Measurements from ENCODE around the gene TNFRSF4. TPM values are rescaled to one million over a fixed set of nuclear protein-coding genes. Genes with fewer than 3 reads are reported as not detected.
A peak's percentile ranks its signal among the peaks of the same experiment; 100 is the strongest.

Gene TNFRSF4
- total RNA-seq, 4 donors from 2014 or later: 0.39 to 3.7 (median 0.97) TPM

DNA sequence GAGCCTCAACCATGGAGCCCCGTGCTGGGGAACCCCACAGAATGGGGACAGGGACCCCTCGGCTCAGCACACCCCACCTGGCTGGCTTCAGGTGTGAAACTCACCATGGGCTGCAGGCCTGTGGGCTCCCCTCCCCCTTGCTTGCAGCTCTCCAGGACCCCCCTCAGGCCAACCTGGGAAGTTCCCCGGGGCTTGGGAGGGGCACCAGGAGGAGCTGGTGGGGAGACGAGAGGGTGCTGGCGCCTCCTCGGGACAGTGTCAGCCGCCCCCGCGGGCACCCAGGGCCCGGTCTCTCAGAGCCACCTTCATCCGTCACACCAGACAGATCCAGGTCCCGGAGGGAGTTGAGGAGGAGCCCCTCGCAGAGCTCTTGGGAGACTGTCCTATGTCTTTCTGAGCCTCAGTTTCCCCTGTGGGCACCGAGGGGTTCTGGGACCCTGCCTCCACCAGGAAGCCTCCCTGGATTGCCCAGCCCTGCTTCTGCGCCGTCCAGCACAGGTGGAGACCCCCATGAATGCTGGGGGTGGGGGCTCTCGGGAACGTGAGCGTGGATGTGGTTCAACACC is 6.9 kb downstream of the TNFRSF4 start:
- Histone ChIP-seq H3K9me3 (no peaks in the 10 kb centered on the region), H3K27ac (no peak overlapping the region), H3K4me1 (peaks cover 0 to 34% (median 26%) of the 10 kb centered on the region in 4 donors), H3K36me3 (no peaks in the 10 kb centered on the region), H3K4me3 (peak overlapping the region in 1 of 4 donors; percentile 34), H3K27me3 (peaks cover 0 to 75% of the 10 kb centered on the region in 2 donors)
- 57 to 62% methylated on average over 13 to 19 of the region's 19 CpGs for WGBS, 2 donors
- no peak for DNase-seq (ENCODE audit: low spot score in 2 of 2)
- TF ChIP-seq, protein P1, sequence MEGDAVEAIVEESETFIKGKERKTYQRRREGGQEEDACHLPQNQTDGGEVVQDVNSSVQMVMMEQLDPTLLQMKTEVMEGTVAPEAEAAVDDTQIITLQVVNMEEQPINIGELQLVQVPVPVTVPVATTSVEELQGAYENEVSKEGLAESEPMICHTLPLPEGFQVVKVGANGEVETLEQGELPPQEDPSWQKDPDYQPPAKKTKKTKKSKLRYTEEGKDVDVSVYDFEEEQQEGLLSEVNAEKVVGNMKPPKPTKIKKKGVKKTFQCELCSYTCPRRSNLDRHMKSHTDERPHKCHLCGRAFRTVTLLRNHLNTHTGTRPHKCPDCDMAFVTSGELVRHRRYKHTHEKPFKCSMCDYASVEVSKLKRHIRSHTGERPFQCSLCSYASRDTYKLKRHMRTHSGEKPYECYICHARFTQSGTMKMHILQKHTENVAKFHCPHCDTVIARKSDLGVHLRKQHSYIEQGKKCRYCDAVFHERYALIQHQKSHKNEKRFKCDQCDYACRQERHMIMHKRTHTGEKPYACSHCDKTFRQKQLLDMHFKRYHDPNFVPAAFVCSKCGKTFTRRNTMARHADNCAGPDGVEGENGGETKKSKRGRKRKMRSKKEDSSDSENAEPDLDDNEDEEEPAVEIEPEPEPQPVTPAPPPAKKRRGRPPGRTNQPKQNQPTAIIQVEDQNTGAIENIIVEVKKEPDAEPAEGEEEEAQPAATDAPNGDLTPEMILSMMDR (IDR thresholded peaks at IDR 0.05): no peak
- TF ChIP-seq EP300 (IDR thresholded peaks at IDR 0.05) (no peak), POLR2A (IDR thresholded peaks at IDR 0.05) (no peak)

DNA sequence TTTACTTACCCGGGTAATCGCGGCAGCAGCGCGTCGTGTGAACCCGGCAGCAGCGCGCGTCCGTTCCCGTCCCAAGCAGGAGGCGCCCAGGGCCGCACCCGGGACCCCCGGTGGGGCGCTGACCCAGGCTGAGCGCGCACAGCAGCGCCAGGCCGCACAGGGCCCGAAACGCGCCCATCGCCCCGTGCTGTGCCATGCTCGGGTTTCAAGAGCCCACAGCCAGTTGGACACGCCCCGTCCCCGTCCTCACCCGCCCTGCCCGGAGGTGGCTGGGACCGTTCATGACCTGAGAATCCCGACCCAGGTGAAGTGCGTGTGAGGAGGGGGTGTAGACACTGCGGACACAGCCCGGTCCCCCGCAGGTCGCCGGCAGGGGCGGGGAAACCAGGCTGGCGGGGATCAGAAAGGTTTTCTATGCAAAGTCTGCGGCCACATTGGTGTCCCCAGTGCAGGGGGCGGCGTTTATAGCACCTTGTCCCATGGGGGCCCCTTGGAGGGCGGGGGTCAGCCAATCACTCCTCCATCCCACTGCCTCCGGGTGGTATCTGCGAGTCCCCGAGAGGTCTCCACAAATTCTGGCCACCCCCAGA is 7.5 kb downstream of the TNFRSF4 start, which contains the start of gene TNFRSF18:
TNFRSF18 (minus strand) TSS at position 217 of the 590 bp plus-strand sequence; CDS start at position 196, 21 bp downstream.
- TF ChIP-seq POLR2A (IDR thresholded peaks at IDR 0.05): no peak
- TF ChIP-seq, protein P1 (IDR thresholded peaks at IDR 0.05): no peak
- TF ChIP-seq EP300 (IDR thresholded peaks at IDR 0.05): no peak
- Histone ChIP-seq H3K36me3 (no peaks in the 10 kb centered on the region), H3K27me3 (peaks cover 0 to 74% of the 10 kb centered on the region in 2 donors), H3K4me1 (peaks cover 0 to 34% (median 26%) of the 10 kb centered on the region in 4 donors), H3K9me3 (no peaks in the 10 kb centered on the region), H3K27ac (peak within 1 kb of the TSS in 1 of 4 donors; percentile 45), H3K4me3 (peak within 1 kb of the TSS in 2 of 4 donors; percentile 25 to 34)
- 6% methylated on average over 42 of the region's 49 CpGs; no CpG with 5 or more reads in 1 of the 2 donors for whole genome bisulfite sequencing, 2 donors
- no peak for DNase-seq (ENCODE audit: low spot score in 2 of 2)

DNA sequence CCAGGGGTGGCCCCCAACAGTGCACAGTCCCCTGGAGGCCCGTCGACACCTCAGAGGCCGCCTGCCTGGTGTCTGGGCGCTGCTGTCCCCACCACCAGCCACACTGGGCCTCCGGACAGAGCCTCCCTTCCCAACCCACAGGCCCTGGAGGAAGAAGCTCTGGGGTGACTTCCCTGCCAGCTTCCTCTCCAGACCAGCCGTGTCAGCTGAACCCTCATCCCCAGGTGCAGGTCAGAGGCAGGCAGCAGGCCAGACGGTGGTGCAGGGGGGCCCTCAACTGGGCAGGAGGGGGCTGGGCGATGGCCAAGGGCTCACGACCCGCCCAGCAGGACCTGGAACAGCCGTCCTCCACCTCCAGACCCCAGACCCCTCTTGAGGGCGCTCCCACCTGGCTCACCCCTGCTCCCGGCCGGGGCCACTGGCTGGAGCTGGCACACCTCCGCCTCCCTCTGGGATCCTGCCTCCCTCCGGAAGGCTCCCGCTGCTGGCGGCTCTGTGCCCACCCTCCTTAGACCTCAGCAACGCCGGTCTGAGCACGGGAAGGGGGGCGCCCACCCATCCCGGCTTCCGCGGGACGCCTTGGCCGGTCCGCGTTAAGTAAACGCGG is 8.1 kb downstream of the TNFRSF4 start:
- Histone ChIP-seq H3K4me3 (peak overlapping the region in 2 of 4 donors; percentile 25 to 34), H3K9me3 (no peaks in the 10 kb centered on the region), H3K4me1 (peaks cover 0 to 40% (median 27%) of the 10 kb centered on the region in 4 donors), H3K36me3 (no peaks in the 10 kb centered on the region), H3K27me3 (peaks cover 0 to 70% of the 10 kb centered on the region in 2 donors), H3K27ac (peak overlapping the region in 1 of 4 donors; percentile 45)
- WGBS, 2 donors: 40 to 65% methylated on average over 6 to 7 of the region's 31 CpGs
- no peak for DNase-seq (ENCODE audit: low spot score in 2 of 2)
- TF ChIP-seq POLR2A (IDR thresholded peaks at IDR 0.05) (no peak), EP300 (IDR thresholded peaks at IDR 0.05) (no peak)
- TF ChIP-seq, protein P1 (IDR thresholded peaks at IDR 0.05): no peak

GRCh38 chr1:1204998-1205768 is 8.8 kb downstream of the TNFRSF4 start:
- H3K27ac ChIP-seq: no peak overlapping the region
- no peak overlapping the region for H3K4me3 ChIP-seq
- H3K27me3 ChIP-seq: peaks cover 0 to 77% of the 10 kb centered on the region in 2 donors
- TF ChIP-seq POLR2A (IDR thresholded peaks at IDR 0.05): no peak
- TF ChIP-seq, protein P1 (IDR thresholded peaks at IDR 0.05): no peak
- no peak for TF ChIP-seq EP300 (IDR thresholded peaks at IDR 0.05)
- no peak for DNase-seq (ENCODE audit: low spot score in 2 of 2)
- no peaks in the 10 kb centered on the region for H3K36me3 ChIP-seq
- H3K4me1 ChIP-seq: peaks cover 0 to 44% (median 29%) of the 10 kb centered on the region in 4 donors
- H3K9me3 ChIP-seq: no peaks in the 10 kb centered on the region
- 85 to 91% methylated on average over 11 to 19 of the region's 19 CpGs for WGBS, 2 donors

Data from tibial nerve (tissue), 4 donors.